Activated T-cell treated with anti-CD3 and anti-CD28 coated beads for 1 hour (primary cell): ENCODE results near the gene PLCG1.

Experiments
- DNase-seq: peaks from one replicate; pipeline ENCODE4 v3.0.0-alpha.2; 2020; ENCODE audit warnings: low read depth

Gene PLCG1

DNA sequence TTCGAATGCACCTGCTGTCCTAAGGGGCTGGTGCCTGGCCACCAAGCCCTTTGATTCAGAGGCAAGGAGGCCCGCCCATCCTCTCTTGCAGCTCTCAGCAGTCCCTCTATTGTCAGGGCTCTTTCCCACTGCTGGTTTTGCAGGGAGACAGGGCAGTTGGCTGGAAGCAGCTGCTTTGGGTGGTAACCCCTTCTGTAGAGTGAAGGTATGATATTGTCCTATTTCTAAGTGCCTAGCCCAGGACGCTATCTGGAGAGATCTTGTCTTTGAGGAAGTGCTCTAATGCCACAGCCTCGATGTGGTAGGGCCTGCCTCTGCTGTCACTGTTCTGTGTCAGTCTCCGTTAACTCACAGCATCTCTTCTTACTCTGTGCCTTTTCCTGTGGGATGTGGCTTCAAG, 5.6 kb downstream of the PLCG1 start:
- DNase-seq = no peak

DNA sequence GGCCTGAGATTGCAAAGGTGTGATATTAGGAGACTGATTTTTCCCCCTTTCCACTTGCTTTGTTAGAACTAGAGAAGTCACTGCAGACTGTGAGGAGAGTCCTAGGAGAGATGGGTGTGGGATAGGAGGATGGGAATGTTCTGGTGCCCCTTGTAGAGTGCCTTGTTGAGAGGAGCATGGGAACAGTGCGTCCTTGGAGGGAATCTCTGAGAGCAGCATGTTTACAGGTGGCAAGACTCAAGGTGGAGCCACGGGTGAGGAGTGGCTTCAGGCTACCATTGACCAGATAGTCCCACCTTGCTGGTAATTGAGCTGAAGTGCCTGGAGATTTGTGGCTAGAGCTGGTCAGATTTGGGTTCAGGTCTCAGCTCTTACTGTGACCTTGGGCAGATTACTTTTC, 6.0 kb downstream of the PLCG1 start:
- DNase-seq = no peak

DNA sequence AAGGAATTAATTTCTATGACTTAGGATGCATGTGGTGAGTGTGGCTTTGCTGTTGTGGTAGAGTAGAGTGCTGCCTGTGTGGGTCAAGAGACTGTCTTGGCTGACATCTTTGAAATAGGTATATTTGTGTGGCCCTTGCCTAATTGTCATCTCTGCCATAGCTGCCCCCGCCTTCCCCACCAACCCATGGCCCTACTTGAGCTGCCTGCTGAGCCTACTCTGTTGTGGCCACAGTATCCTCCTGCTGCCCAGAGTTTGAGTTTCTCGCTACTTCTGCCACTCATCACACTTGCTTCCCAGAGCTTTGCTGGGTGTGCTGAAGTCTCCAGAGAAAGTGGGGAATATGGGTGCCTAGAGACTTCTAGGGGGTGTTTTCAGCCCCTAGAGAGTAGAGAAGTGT, 8.0 kb downstream of the PLCG1 start:
- DNase-seq = no peak

DNA sequence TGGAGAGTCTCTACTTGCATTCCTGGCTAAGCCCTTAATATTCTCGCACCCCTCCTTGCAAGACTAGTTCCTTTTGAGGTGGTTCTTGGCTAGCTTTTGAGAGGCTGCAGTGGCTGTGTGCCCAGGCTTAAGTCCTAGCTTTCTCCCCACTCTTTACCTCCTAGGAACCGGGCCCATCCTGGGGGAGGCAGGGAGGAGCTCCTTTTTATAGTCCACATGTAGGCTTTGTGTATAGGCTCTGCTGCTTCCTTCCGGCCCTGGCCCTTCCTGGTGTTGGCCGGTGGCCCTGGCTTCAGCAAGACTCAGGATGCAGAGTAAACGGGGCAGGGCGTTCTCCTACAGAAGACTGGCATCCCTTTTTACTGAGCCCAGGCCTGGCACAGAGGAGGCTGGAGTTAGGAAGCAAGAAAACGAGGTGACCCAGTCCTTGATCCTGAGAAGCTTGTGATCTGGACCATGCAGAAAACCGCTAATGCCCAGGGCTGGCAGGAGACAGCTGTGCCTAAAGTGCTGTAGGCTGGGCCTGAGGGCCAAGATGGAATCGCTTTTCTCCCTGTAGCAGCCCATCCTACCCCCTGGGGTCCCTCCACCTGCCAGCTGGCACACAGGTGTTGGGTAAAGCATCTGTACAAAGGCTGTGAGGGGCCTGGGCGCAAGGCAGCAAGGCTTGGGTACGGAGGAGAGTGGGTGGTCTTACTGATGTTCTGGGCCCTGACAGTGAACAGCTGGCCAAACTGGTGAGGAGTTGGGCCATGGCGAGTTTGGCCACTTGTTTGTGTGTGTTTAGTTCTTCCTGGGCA, 8.7 kb downstream of the PLCG1 start:
- no peak for DNase-seq

DNA sequence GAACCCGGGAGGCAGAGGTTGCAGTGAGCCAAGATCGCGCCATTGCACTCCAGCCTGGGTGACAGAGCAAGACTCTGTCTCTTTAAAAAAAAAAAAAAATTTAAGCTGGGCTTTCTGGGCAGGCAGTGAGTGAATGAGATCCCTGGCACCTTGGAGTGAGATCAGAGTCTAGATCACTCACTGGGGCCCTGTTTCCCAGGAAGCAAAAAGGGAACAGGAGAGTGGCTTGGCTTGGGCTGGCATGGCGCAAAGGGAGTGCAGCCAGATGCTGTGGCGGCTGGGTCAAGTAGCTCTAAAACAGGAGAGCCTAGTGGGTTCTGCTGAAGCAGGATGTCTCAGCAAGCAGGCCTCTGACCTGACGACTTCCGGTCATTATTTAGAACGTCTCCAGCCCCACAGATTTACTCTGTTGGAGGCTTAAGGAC, 10.4 kb downstream of the PLCG1 start:
- DNase-seq = no peak

DNA sequence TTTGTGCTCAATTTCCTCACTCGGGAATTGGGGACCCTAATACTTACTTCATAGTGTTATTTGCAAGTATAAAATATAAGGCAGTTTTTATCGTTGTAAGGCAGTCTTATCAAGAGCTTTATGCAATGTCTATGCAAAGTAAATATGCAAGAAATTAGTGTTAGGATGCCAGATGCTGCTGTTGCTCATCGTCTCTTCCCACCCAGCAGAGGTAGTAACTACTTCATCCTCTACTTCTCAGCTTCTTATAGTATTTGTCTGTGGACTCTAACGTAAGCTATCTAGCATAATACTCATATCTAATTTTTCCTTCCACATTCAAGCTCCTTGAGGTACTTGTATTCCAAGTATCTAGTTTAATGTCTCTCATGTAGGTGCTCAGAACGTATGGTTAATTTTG, 11.6 kb downstream of the PLCG1 start:
- DNase-seq = no peak

DNA sequence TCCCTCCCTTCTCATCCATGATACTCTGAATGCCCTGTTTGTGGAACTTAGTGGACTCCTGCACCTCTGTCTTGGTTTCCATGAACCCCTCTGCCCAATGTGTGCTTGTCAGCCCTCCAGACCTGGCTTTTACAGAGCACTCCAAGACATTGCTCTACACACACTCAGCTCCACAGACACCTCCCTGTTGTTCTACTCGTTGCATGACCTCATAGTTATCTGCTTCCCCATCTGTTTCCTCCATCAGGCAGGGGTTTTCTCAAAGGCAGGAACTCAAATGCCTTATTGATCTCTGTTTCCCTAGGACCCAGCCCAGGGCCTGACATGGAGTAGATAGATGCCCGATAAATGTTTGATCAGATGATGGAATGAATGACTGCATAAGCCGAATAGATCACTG, 13.3 kb downstream of the PLCG1 start:
- DNase-seq = no peak

DNA sequence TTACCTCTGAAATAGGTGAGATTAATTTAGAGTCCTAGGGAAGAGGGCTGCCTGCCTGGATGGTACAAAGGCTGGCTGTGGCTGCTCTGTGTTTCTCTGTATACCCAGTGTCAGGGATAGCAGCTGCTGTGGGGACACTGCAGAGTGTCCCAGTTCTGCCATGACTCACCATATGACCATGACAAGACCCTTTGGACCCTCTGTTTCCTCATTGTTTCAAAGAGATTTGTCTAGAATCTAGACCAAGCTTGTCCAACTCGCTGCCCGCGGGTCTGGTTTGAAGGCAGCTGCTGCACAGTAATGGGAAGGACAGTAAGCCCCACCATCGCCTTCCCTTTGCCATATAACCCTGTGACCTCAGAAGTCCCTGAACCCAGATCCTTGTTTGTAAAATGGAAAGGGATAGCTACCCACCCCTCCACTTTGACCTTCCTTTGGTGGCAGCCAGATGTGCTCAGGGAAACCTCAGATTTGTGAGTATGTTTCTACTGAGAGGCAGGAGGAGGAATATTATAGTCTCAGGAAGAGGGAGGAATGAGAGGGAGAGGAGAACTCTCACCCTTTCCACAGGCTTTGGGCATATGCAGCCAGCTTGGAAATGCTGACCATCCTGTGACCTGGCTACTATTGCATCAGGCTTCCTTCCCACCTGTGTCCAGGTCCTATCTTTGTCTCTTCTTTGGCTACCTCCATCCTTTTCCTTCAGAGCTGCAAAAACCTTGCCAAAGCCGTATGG, 14.0 kb downstream of the PLCG1 start:
- no peak for DNase-seq

DNA sequence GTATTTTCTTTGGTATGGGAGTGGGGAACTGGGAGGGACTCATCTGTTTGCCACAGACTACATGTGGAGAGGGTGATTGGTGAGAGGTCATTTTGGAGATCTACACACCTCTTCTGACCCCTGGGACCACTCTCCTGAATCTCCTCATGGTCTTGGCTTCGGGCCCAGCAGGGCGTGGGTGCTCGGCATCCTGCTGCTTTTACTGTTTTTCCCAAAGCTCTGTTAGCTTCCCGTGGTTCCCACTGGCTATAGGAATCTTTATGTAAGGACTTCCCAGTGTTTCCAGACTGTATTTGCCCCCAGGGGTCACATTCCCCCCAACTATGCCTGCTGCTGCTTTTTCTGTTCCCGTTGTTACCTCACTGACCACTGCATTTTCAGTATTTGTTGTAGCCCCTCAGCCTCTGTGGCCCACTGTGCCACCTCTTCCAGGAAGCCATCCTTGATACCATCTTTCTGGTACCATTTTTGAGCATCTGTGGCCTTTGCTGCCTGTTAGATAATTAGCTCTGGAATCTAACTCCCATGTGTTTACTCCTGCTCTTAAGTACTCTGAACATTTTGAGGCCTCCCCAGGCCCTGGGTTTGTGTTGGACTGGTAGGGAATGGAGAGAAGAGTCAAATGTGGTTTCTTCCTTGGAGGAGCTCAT, 14.9 kb downstream of the PLCG1 start:
- DNase-seq = no peak

DNA sequence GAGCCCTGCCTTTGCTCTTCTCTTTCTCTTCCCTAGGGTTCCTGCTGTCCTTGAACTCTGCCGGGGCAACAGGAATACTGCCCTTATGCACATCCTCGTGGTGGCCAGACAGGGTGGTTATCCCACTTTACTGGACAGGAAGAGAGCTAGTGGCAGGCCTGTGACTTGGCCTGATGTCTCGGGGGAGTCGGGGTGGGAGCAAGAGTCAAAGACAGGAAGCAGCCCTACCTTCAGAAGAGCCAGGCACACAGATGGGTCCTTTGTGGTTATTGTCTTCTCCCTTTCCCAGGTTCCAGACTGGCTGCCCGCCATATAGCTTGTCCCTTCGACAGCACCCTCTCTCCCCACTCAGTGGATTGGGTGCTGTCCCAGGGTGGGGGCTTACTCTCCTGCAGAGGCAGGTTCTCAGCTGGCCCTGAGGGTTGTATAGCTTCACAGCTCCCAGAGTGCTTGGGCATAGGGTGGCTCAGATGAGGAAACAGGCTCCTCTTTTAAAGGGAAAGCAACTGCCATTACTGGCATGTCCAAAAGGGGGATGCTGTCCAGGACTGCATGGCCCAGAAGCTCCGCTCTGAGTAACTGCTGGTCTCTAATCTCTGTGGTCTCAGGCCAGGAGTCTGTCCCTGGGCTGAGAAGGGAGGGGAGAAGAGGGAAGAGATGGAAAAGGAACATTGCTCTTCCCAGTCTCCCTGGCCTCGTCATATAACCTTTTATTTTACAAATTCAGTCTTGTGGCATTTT, 17.3 kb downstream of the PLCG1 start:
- no peak for DNase-seq

DNA sequence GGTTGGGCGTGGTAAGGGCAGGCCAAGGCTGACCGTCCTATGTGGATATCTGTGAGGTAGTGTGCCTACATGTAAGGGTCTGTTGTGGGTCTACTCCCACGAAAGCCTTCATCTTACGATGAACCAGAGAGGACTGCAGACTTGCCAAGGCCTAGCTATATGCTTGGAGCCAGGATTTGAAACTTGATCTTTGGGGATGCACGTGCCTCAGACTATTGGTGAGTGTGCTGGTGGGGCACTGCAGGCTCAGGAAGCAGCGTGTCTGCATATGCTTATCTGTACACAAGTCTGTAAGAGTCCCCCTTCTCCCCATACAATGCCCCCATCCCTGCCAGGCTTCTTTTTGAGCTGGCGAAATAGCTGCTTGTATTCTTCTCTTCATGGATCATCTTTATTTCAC, 17.9 kb downstream of the PLCG1 start:
- DNase-seq = no peak

DNA sequence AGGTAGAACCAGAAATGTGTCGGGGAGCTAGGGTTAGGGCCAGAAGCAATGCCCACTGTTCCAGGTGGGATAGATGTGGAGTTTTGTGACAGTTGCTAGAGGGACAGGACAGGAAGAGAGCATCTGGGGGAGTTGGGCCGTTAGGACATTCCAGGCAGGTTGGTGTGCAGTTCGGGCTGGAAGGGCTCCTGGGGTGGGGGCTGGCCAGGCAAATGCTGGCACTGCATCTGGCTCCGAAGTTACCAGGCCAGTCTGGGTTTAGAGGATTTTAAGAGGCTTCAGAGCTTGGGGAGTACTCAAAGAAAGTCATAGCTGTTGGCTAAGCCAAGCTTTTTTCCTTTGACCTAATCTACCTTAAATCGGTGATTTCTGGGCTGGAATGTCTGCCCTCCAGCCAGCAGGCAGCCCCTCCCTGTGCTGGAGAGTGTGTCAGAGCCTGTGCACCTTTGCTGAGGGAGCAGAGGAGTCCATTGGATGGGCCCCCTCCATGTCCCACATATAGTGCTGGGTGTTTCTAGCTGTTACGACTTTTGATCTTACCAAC, 20.8 kb downstream of the PLCG1 start:
- no peak for DNase-seq

DNA sequence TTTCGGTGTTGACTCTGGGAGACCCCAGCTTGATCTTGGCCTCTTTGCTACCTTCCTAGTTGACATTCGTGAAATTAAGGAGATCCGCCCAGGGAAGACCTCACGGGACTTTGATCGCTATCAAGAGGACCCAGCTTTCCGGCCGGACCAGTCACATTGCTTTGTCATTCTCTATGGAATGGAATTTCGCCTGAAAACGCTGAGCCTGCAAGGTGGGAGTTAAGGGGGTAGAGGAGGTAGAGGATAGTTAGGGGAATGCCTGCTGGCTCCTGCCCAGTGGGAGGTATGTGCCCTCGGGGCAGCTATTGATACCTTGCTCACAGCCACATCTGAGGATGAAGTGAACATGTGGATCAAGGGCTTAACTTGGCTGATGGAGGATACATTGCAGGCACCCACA, 22.2 kb downstream of the PLCG1 start:
- no peak for DNase-seq

DNA sequence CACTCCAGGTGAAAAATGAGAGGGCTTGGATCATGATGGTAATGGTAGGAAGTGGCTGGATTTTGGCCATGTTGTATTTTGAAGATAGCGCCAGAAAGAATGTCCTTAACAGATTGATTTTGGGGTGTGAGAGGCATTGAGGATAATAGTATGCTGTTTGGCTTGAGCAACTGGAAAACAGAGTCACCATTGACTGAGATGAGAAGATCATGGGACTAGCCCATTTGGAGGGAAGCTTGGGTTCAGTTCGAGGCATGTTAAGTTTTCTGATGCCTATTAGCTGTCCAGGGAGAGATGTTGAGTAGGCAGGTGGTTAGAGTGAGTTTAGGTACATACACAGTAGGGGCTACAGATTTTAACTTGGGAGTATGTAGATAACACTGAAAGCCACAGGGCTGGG, 23.3 kb downstream of the PLCG1 start:
- DNase-seq = no peak

DNA sequence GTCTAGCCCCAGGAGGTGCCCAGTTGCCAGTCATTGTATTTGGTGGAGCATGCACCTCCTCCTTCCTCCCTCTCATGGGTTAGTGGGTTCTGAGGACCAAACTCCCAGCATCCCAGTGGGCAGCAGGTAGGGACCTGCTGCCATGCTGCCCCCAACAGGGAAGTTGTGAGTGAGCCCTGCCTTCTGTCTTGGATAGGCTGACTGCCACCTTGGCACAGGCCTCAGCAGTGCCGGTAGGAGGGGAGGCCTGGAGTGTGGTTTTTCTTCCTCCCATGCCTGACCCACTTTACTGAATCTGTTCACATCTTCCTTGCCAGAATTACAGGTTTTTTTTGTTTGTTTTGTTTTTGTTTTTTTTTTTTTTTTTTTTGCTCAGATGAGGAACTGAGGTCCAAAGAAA, 24.5 kb downstream of the PLCG1 start:
- no peak for DNase-seq

DNA sequence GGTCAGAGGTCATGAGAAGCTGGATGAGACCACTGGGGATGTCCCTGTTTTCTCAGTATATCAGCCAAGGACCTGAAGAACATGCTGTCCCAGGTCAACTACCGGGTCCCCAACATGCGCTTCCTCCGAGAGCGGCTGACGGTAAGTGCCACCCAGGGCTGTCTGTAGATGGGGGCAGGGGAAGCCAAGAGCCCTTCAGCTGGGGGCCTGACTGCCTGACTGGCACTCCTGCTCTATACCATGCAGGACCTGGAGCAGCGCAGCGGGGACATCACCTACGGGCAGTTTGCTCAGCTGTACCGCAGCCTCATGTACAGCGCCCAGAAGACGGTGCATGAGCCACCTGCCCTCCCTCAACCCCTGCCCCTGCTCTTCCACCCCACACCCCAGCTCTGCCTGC, 25.1 kb downstream of the PLCG1 start:
- no peak for DNase-seq

DNA sequence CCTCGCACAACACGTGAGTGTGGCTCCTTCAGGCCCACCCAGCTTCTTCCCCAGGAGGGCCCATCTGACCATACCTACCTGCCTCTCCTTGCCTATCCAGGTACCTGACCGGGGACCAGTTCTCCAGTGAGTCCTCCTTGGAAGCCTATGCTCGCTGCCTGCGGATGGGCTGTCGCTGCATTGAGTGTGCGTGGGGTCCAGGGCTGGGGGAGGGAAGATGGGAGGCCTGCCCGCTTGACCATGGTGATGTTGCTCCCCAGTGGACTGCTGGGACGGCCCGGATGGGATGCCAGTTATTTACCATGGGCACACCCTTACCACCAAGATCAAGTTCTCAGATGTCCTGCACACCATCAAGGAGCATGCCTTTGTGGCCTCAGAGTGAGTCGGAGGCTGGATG, 26.5 kb downstream of the PLCG1 start:
- no peak for DNase-seq

DNA sequence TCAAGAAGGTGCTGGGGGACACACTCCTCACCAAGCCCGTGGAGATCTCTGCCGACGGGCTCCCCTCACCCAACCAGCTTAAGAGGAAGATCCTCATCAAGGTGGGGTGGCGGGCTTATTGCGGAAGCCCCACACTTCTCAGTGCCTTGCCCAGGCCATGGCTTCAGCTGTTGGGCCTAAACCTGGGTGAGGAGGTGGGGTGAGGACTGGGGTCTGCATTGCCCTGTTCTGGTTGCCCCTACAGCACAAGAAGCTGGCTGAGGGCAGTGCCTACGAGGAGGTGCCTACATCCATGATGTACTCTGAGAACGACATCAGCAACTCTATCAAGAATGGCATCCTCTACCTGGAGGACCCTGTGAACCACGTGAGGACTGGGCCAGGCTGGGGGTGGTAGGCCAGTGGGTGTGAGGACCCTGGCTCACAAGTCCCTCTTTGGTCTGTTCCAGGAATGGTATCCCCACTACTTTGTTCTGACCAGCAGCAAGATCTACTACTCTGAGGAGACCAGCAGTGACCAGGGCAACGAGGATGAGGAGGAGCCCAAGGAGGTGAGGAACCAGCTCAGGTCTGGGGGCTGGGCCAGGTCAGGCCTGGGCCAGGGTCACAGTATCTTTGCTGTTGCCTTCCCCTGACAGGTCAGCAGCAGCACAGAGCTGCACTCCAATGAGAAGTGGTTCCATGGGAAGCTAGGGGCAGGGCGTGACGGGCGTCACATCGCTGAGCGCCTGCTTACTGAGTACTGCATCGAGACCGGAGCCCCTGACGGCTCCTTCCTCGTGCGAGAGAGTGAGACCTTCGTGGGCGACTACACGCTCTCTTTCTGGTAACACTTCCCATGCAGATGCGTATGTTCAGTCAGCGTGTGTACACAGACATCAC, 27.9 kb downstream of the PLCG1 start:
- DNase-seq = no peak

DNA sequence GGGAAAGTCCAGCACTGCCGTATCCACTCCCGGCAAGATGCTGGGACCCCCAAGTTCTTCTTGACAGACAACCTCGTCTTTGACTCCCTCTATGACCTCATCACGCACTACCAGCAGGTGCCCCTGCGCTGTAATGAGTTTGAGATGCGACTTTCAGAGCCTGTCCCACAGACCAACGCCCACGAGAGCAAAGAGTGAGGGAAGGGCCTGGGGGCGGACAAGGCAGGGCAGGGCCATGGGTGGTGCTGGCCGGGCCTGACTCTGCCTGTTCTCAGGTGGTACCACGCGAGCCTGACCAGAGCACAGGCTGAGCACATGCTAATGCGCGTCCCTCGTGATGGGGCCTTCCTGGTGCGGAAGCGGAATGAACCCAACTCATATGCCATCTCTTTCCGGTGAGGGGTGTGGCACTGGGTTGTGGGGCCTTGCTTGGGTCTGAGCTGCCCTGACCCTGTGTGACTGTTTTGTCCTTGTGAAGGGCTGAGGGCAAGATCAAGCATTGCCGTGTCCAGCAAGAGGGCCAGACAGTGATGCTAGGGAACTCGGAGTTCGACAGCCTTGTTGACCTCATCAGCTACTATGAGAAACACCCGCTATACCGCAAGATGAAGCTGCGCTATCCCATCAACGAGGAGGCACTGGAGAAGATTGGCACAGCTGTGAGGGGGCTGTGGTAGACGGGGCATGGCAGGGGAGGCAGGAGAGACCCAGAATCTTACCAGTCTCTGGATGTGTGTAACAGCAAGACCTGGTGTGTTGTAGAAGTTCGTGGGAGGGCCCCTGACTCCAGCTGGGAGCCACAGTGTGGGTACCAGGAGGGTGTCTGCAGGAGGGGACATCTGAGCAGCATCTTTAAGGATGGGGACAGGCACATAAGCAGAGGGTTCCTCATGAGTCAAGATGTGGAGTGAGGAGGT, 29.1 kb downstream of the PLCG1 start:
- DNase-seq = no peak

DNA sequence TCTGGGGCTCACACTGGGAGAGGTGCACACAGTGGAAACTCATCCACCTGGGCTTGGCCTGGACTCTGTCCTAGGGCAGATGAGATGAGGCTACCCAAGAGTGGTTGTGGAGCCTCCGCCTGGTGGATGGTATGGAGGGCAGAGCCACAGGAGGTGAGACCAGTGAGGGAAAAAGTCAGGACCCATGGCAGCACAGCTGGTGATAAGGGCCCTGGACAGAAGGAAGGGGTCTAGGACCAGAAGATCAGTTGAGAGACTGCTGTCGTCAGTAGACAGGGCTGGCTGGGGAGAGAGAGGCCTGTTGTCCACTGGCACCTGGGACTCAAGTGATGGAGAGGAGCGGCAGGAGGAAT, 29.8 kb downstream of the PLCG1 start:
- no peak for DNase-seq
